ENCODE data around the gene TMEM204. TPM values are rescaled to one million over a fixed set of nuclear protein-coding genes. Genes with fewer than 3 reads are reported as not detected.

TMEM204 gene
- total RNA-seq, 5 donors from 2014 or later (not counting 1 experiment from before 2014, with no cell fraction given): 33.1 to 158 (median 115) TPM

DNA sequence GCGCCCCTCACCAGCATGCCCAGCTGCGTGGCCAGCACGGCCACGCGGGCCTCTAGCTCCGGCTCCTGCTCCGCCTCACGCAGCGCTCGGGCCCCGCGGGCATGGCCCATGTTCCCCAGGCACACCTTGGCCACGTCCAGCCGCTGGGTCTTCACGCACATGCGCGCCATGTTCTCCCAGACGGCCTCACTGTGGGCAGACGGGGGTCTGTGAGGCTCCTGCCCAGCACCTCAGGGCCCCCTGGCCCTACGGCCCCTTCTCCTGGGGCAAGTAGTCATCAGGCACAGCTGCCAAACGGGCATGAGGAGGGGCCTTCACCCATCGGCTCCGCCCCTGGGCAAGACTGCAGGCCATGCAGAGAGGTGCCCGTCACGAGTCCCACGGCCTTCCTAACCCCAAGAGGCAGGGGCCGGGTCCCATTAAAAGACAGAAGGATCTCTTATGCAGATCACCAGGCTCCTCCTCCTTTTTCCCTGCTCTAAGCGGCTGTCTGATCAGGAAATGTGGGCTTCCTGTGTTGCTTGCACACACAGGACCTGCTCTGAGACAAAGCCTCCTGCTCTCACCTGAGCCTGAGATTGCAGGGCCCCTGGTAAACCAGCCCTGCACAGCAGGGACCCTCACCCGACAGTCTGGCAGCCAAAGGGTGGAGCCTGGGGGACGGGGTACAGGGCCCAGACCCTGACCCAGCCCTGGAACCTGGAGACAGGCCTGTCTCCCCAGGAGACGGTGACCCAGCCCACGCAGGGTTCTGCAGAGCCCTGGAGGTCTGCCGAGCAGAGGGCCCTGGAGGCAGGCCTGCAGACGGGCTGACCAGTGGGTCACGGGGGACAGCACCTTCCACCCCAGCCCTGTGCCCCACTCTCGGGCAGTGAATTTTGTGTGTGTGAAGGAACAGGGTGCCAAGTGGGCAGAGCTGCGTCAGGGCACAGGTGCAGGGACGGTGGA lies 6.6 kb upstream of the TMEM204 start:
- Mint-ChIP-seq H3K27ac (peak overlapping the region; percentile 90 to 94), H3K4me1 (peaks cover 32 to 44% (median 40%) of the 10 kb centered on the region in 3 donors), H3K36me3 (no peaks in the 10 kb centered on the region), H3K4me3 (peak overlapping the region; percentile 34 to 73 (median 54)), H3K9me3 (no peaks in the 10 kb centered on the region), H3K27me3 (no peaks in the 10 kb centered on the region)
- ChIA-PET CTCF (no interaction called here), POLR2A (no interaction called here)
- peak overlapping the region; percentile 7 to 21 for H3K4me3 ChIP-seq (ENCODE audit: control insufficient read depth in 1 of 2, extremely low read depth in 1 of 2, low read length in 1 of 2)
- no peaks in the 10 kb centered on the region for H3K27me3 ChIP-seq (replicated peaks in 1 of 2; ENCODE audit: control insufficient read depth in 2 of 2, extremely low read depth in 1 of 2, insufficient read depth in 2 of 2, low read length in 1 of 2)
- peaks cover 19 to 44% of the 10 kb centered on the region in 2 experiments for H3K4me1 ChIP-seq (ENCODE audit: control insufficient read depth in 1 of 2, extremely low read depth in 1 of 2, insufficient read depth in 2 of 2, low read length in 2 of 2)
- peak overlapping the region; percentile 58 for H3K27ac ChIP-seq (ENCODE audit: low read length)
- H3K36me3 ChIP-seq (ENCODE audit: control insufficient read depth in 2 of 2, extremely low read depth in 1 of 2, insufficient read depth in 1 of 2, low read length in 1 of 2): peaks cover 3 to 9% of the 10 kb centered on the region in 2 donors
- ATAC-seq (replicated peaks in 1 of 4) (peak; percentile 71 to 81 (median 77)), DNase-seq (peak in 14 of 35 experiments; percentile 11 to 62 (median 34))
- 44% methylated on average over 29 of the region's 38 CpGs for WGBS (ENCODE audit: insufficient coverage)
- H3K9me3 ChIP-seq: no peaks in the 10 kb centered on the region

- POLR2A ChIA-PET: no interaction called here
- 89% methylated on average over 30 of the region's 42 CpGs for WGBS (ENCODE audit: insufficient coverage)
Observed at GRCh38 chr16:1527836-1528811, 5.3 kb upstream of the TMEM204 start.

GRCh38 chr16:1528921-1529537 lies 4.4 kb upstream of the TMEM204 start:
- H3K9me3 ChIP-seq: no peaks in the 10 kb centered on the region
- H3K27ac ChIP-seq (ENCODE audit: low read length): no peak overlapping the region
- no peaks in the 10 kb centered on the region for H3K9me3 Mint-ChIP-seq
- peak overlapping the region; percentile 92 to 95 for H3K27ac Mint-ChIP-seq
- H3K4me1 Mint-ChIP-seq: peaks cover 42 to 54% (median 48%) of the 10 kb centered on the region in 3 donors
- H3K36me3 ChIP-seq (ENCODE audit: control insufficient read depth in 2 of 2, extremely low read depth in 1 of 2, insufficient read depth in 1 of 2, low read length in 1 of 2): no peaks in the 10 kb centered on the region
- no peaks in the 10 kb centered on the region for H3K27me3 ChIP-seq (replicated peaks in 1 of 2; ENCODE audit: control insufficient read depth in 2 of 2, extremely low read depth in 1 of 2, insufficient read depth in 2 of 2, low read length in 1 of 2)
- H3K4me3 ChIP-seq (ENCODE audit: control insufficient read depth in 1 of 2, extremely low read depth in 1 of 2, low read length in 1 of 2): no peak overlapping the region
- H3K4me3 Mint-ChIP-seq: peak overlapping the region in 1 of 3 donors; percentile 65
- 91% methylated on average over 29 of the region's 29 CpGs for WGBS (ENCODE audit: insufficient coverage)
- ChIA-PET POLR2A (no interaction called here), CTCF (no interaction called here)
- peaks cover 21 to 60% of the 10 kb centered on the region in 2 experiments for H3K4me1 ChIP-seq (ENCODE audit: control insufficient read depth in 1 of 2, extremely low read depth in 1 of 2, insufficient read depth in 2 of 2, low read length in 2 of 2)
- H3K27me3 Mint-ChIP-seq: no peaks in the 10 kb centered on the region
- H3K36me3 Mint-ChIP-seq: no peaks in the 10 kb centered on the region
- DNase-seq (no peak), ATAC-seq (replicated peaks in 1 of 4) (no peak)

More at GRCh38 chr16:1527836-1528811, 5.3 kb upstream of the TMEM204 start:
- Mint-ChIP-seq H3K9me3 (no peaks in the 10 kb centered on the region), H3K4me3 (peak overlapping the region in 2 of 3 donors; percentile 56 to 73), H3K27ac (peak overlapping the region; percentile 91 to 94), H3K27me3 (no peaks in the 10 kb centered on the region), H3K36me3 (no peaks in the 10 kb centered on the region), H3K4me1 (peaks cover 41 to 51% (median 48%) of the 10 kb centered on the region in 3 donors)
- Histone ChIP-seq H3K4me3 (ENCODE audit: control insufficient read depth in 1 of 2, extremely low read depth in 1 of 2, low read length in 1 of 2) (no peak overlapping the region), H3K36me3 (ENCODE audit: control insufficient read depth in 2 of 2, extremely low read depth in 1 of 2, insufficient read depth in 1 of 2, low read length in 1 of 2) (peaks cover 3 to 8% of the 10 kb centered on the region in 2 donors), H3K9me3 (no peaks in the 10 kb centered on the region), H3K27me3 (replicated peaks in 1 of 2; ENCODE audit: control insufficient read depth in 2 of 2, extremely low read depth in 1 of 2, insufficient read depth in 2 of 2, low read length in 1 of 2) (no peaks in the 10 kb centered on the region), H3K4me1 (ENCODE audit: control insufficient read depth in 1 of 2, extremely low read depth in 1 of 2, insufficient read depth in 2 of 2, low read length in 2 of 2) (peaks cover 21 to 56% of the 10 kb centered on the region in 2 experiments), H3K27ac (ENCODE audit: low read length) (peak overlapping the region; percentile 58)
- CTCF ChIA-PET: no interaction called here
- DNase-seq: no peak
- no peak for ATAC-seq (replicated peaks in 1 of 4)

- CTCF ChIA-PET: no interaction called here
- H3K9me3 Mint-ChIP-seq: no peaks in the 10 kb centered on the region
- ATAC-seq (replicated peaks in 1 of 4): no peak
- H3K27ac Mint-ChIP-seq: peak overlapping the region; percentile 92 to 95
- H3K36me3 Mint-ChIP-seq: peaks cover 10% of the 10 kb centered on the region
- DNase-seq: no peak
- no peak overlapping the region for H3K4me3 ChIP-seq (ENCODE audit: control insufficient read depth in 1 of 2, extremely low read depth in 1 of 2, low read length in 1 of 2)
- H3K27me3 ChIP-seq (replicated peaks in 1 of 2; ENCODE audit: control insufficient read depth in 2 of 2, extremely low read depth in 1 of 2, insufficient read depth in 2 of 2, low read length in 1 of 2): no peaks in the 10 kb centered on the region
- POLR2A ChIA-PET: no interaction called here
- no peak overlapping the region for H3K27ac ChIP-seq (ENCODE audit: low read length)
- over 99% methylated on average over 26 of the region's 27 CpGs for WGBS (ENCODE audit: insufficient coverage)
- H3K27me3 Mint-ChIP-seq: no peaks in the 10 kb centered on the region
- peaks cover 44 to 57% (median 51%) of the 10 kb centered on the region in 3 donors for H3K4me1 Mint-ChIP-seq
- H3K36me3 ChIP-seq (ENCODE audit: control insufficient read depth in 2 of 2, extremely low read depth in 1 of 2, insufficient read depth in 1 of 2, low read length in 1 of 2): peaks cover 0 to under 1% of the 10 kb centered on the region in 2 donors
- H3K4me3 Mint-ChIP-seq: peak overlapping the region in 1 of 3 donors; percentile 65
- H3K4me1 ChIP-seq (ENCODE audit: control insufficient read depth in 1 of 2, extremely low read depth in 1 of 2, insufficient read depth in 2 of 2, low read length in 2 of 2): peaks cover 21 to 63% of the 10 kb centered on the region in 2 experiments
- no peaks in the 10 kb centered on the region for H3K9me3 ChIP-seq
Observed at GRCh38 chr16:1530349-1530882, 3.0 kb upstream of the TMEM204 start.

GRCh38 chr16:1530883-1531637 lies 2.4 kb upstream of the TMEM204 start:
- Histone ChIP-seq H3K27ac (ENCODE audit: low read length) (no peak overlapping the region), H3K4me1 (ENCODE audit: control insufficient read depth in 1 of 2, extremely low read depth in 1 of 2, insufficient read depth in 2 of 2, low read length in 2 of 2) (peaks cover 18 to 63% of the 10 kb centered on the region in 2 experiments), H3K27me3 (replicated peaks in 1 of 2; ENCODE audit: control insufficient read depth in 2 of 2, extremely low read depth in 1 of 2, insufficient read depth in 2 of 2, low read length in 1 of 2) (no peaks in the 10 kb centered on the region), H3K4me3 (ENCODE audit: control insufficient read depth in 1 of 2, extremely low read depth in 1 of 2, low read length in 1 of 2) (no peak overlapping the region), H3K36me3 (ENCODE audit: control insufficient read depth in 2 of 2, extremely low read depth in 1 of 2, insufficient read depth in 1 of 2, low read length in 1 of 2) (peaks cover 0 to 6% of the 10 kb centered on the region in 2 donors), H3K9me3 (no peaks in the 10 kb centered on the region)
- ChIA-PET CTCF (no interaction called here), POLR2A (no interaction called here)
- DNase-seq (no peak), ATAC-seq (replicated peaks in 1 of 4) (no peak)
- Mint-ChIP-seq H3K4me3 (no peak overlapping the region), H3K4me1 (peaks cover 37 to 53% (median 52%) of the 10 kb centered on the region in 3 donors), H3K36me3 (peaks cover 12% of the 10 kb centered on the region), H3K9me3 (no peaks in the 10 kb centered on the region), H3K27ac (peak overlapping the region in 1 of 2 donors; percentile 59), H3K27me3 (no peaks in the 10 kb centered on the region)
- WGBS (ENCODE audit: insufficient coverage): 94% methylated on average over 21 of the region's 35 CpGs

Measured in T-cell (primary cell).